Trophoblast cell (in vitro differentiated cells and primary cell): ENCODE measurements around the gene RTRAF.

Source experiments
- DNase-seq, 2 donors: peaks; one replicate each; pipeline ENCODE4 v3.0.0-alpha.2; 2016
- H2AFZ ChIP-seq: 2 replicates; pipeline ENCODE4 v1.6.1; 2013; ENCODE audit warnings: low read length, moderate library complexity, mild to moderate bottlenecking; ENCODE audit not compliant: insufficient read depth, poor library complexity
- H2AK5ac ChIP-seq: 2 replicates; pipeline ENCODE4 v1.6.1; 2013; ENCODE audit warnings: mild to moderate bottlenecking, low read length
- H2BK120ac ChIP-seq: 2 replicates; pipeline ENCODE4 v1.6.1; 2013; ENCODE audit warnings: low read length, mild to moderate bottlenecking, moderate library complexity; ENCODE audit not compliant: insufficient read depth, poor library complexity
- H2BK12ac ChIP-seq: 2 replicates; pipeline ENCODE4 v1.6.1; 2013; ENCODE audit warnings: mild to moderate bottlenecking, low read length, moderate library complexity
- H2BK5ac ChIP-seq: 2 replicates; pipeline ENCODE4 v1.6.1; 2013; ENCODE audit warnings: low read length, low read depth, moderate library complexity, mild to moderate bottlenecking; ENCODE audit not compliant: poor library complexity
- H3K14ac ChIP-seq: 2 replicates; pipeline ENCODE4 v1.6.1; 2013; ENCODE audit warnings: mild to moderate bottlenecking, low read length
- H3K18ac ChIP-seq: 2 replicates; pipeline ENCODE4 v1.6.1; 2013; ENCODE audit warnings: mild to moderate bottlenecking, low read length
- H3K23ac ChIP-seq: 2 replicates; pipeline ENCODE4 v1.6.1; 2013; ENCODE audit warnings: low read length
- H3K27ac ChIP-seq: 2 replicates; pipeline ENCODE4 v1.5.1; 2013; ENCODE audit warnings: low read depth, mild to moderate bottlenecking, inconsistent platforms, low read length, moderate library complexity
- H3K27me3 ChIP-seq: 2 replicates; pipeline ENCODE4 v1.6.1; 2013; ENCODE audit warnings: inconsistent platforms, mild to moderate bottlenecking, low read length, moderate library complexity; ENCODE audit not compliant: insufficient read depth
- H3K36me3 ChIP-seq, 2 experiments: 1 replicate in 1 of 2; 2 replicates in 1 of 2; pipeline ENCODE4 v1.6.1; 2013; ENCODE audit warnings: low read length in 2 of 2, mild to moderate bottlenecking in 2 of 2, moderate library complexity in 1 of 2; ENCODE audit not compliant: insufficient read depth in 2 of 2, control insufficient read depth in 1 of 2
- H3K4ac ChIP-seq: 2 replicates; pipeline ENCODE4 v1.6.1; 2013; ENCODE audit warnings: low read depth, mild to moderate bottlenecking, low read length, moderate library complexity
- H3K4me1 ChIP-seq, 2 experiments: 1 replicate in 1 of 2; 2 replicates in 1 of 2; pipeline ENCODE4 v1.6.1; 2013; ENCODE audit warnings: low read length in 2 of 2, mild to moderate bottlenecking in 2 of 2, moderate library complexity in 1 of 2; ENCODE audit not compliant: insufficient read depth in 2 of 2, control insufficient read depth in 1 of 2
- H3K4me2 ChIP-seq: 2 replicates; pipeline ENCODE4 v1.6.1; 2013; ENCODE audit warnings: inconsistent platforms, mild to moderate bottlenecking, low read length, moderate library complexity
- H3K4me3 ChIP-seq: 2 replicates; pipeline ENCODE4 v1.5.1; 2013; ENCODE audit warnings: mild to moderate bottlenecking, low read depth, low read length, inconsistent platforms
- H3K79me1 ChIP-seq: one replicate; pipeline ENCODE4 v1.6.1; 2013; ENCODE audit warnings: low read length
- H3K79me2 ChIP-seq: 2 replicates; pipeline ENCODE4 v1.6.1; 2013; ENCODE audit warnings: low read length, mild to moderate bottlenecking; ENCODE audit not compliant: control insufficient read depth, insufficient read depth, poor library complexity
- H3K9ac ChIP-seq: 2 replicates; pipeline ENCODE4 v1.6.1; 2013; ENCODE audit warnings: mild to moderate bottlenecking, low read length
- H3K9me3 ChIP-seq: 2 replicates; pipeline ENCODE4 v1.6.1; 2013; ENCODE audit warnings: low read depth, mild to moderate bottlenecking, control low read depth, inconsistent platforms, low read length; ENCODE audit not compliant: insufficient read depth
- H4K12ac ChIP-seq: 2 replicates; pipeline ENCODE4 v1.6.1; 2013; ENCODE audit warnings: low read depth, mild to moderate bottlenecking, low read length, moderate library complexity
- H4K8ac ChIP-seq: 2 replicates; pipeline ENCODE4 v1.6.1; 2013; ENCODE audit warnings: low read depth, mild to moderate bottlenecking, low read length, moderate library complexity
- H4K91ac ChIP-seq: one replicate; pipeline ENCODE4 v1.6.1; 2013; ENCODE audit warnings: low read depth, mild to moderate bottlenecking, low read length, moderate library complexity
- WGBS: extraction: QIAGEN DNeasy Blood & Tissue Kit; methylation state at CpG from one replicate; pipeline ENCODE4 v1.1.7; 2013; ENCODE audit warnings: missing lambda C conversion rate; ENCODE audit not compliant: insufficient read length, insufficient coverage; ENCODE audit errors: extremely low coverage; 5-methylcytosine and 5-hydroxymethylcytosine counted together

Gene RTRAF

GRCh38 chr14:51959928-51960327 lies 29.4 kb upstream of the RTRAF start:
- H4K91ac ChIP-seq: no peak overlapping the region
- no peak overlapping the region for H2BK12ac ChIP-seq
- H3K79me2 ChIP-seq: no peaks in the 10 kb centered on the region
- H3K36me3 ChIP-seq: no peaks in the 10 kb centered on the region
- H2BK120ac ChIP-seq: no peak overlapping the region
- no peak overlapping the region for H4K8ac ChIP-seq
- no peaks in the 10 kb centered on the region for H3K27me3 ChIP-seq
- H2BK5ac ChIP-seq: no peak overlapping the region
- no peak overlapping the region for H3K27ac ChIP-seq
- no peak overlapping the region for H3K4me2 ChIP-seq
- WGBS: no CpG with 5 or more reads among the region's 1 CpG
- H3K4me3 ChIP-seq: no peak overlapping the region
- H3K14ac ChIP-seq: no peak overlapping the region
- no peaks in the 10 kb centered on the region for H3K4me1 ChIP-seq
- H3K9me3 ChIP-seq: peaks cover 2% of the 10 kb centered on the region
- H3K23ac ChIP-seq: no peak overlapping the region
- H4K12ac ChIP-seq: no peak overlapping the region
- no peak for DNase-seq
- no peak overlapping the region for H2AFZ ChIP-seq
- no peak overlapping the region for H3K9ac ChIP-seq
- no peaks in the 10 kb centered on the region for H3K79me1 ChIP-seq
- H3K18ac ChIP-seq: no peak overlapping the region
- no peak overlapping the region for H3K4ac ChIP-seq
- no peak overlapping the region for H2AK5ac ChIP-seq

- Histone ChIP-seq H4K91ac (no peak overlapping the region), H3K4me1 (no peaks in the 10 kb centered on the region), H2BK5ac (no peak overlapping the region), H3K4ac (no peak overlapping the region), H3K79me1 (no peaks in the 10 kb centered on the region), H3K4me3 (no peak overlapping the region), H2AFZ (no peak overlapping the region), H2BK12ac (no peak overlapping the region), H3K9ac (no peak overlapping the region), H3K14ac (no peak overlapping the region), H3K18ac (no peak overlapping the region), H4K12ac (no peak overlapping the region), H3K79me2 (no peaks in the 10 kb centered on the region), H3K36me3 (no peaks in the 10 kb centered on the region), H3K23ac (no peak overlapping the region), H3K4me2 (no peak overlapping the region), H2BK120ac (no peak overlapping the region), H3K9me3 (peaks cover 2% of the 10 kb centered on the region), H3K27me3 (no peaks in the 10 kb centered on the region), H2AK5ac (no peak overlapping the region), H3K27ac (no peak overlapping the region), H4K8ac (no peak overlapping the region)
- no peak for DNase-seq
These were observed 28.5 kb upstream of the RTRAF start for GRCh38 chr14:51960866-51961265.

- H3K9ac ChIP-seq: no peak overlapping the region
- no peak overlapping the region for H4K12ac ChIP-seq
- H2AK5ac ChIP-seq: no peak overlapping the region
- H3K23ac ChIP-seq: no peak overlapping the region
- H2BK120ac ChIP-seq: no peak overlapping the region
- H2BK12ac ChIP-seq: no peak overlapping the region
- H2BK5ac ChIP-seq: no peak overlapping the region
- H3K18ac ChIP-seq: no peak overlapping the region
- no peak overlapping the region for H3K4me3 ChIP-seq
- no peak overlapping the region for H3K4me2 ChIP-seq
- H3K9me3 ChIP-seq: peaks cover 2% of the 10 kb centered on the region
- no peak for DNase-seq
- no peaks in the 10 kb centered on the region for H3K79me1 ChIP-seq
- H4K8ac ChIP-seq: no peak overlapping the region
- no peak overlapping the region for H3K27ac ChIP-seq
- no peak overlapping the region for H2AFZ ChIP-seq
- H3K79me2 ChIP-seq: no peaks in the 10 kb centered on the region
- no peaks in the 10 kb centered on the region for H3K27me3 ChIP-seq
- no peak overlapping the region for H3K14ac ChIP-seq
- no CpG with 5 or more reads among the region's 3 CpGs for WGBS
- H3K4ac ChIP-seq: no peak overlapping the region
- no peaks in the 10 kb centered on the region for H3K36me3 ChIP-seq
- H3K4me1 ChIP-seq: no peaks in the 10 kb centered on the region
- H4K91ac ChIP-seq: no peak overlapping the region
These were observed 26.6 kb upstream of the RTRAF start for GRCh38 chr14:51962711-51963110.

DNA sequence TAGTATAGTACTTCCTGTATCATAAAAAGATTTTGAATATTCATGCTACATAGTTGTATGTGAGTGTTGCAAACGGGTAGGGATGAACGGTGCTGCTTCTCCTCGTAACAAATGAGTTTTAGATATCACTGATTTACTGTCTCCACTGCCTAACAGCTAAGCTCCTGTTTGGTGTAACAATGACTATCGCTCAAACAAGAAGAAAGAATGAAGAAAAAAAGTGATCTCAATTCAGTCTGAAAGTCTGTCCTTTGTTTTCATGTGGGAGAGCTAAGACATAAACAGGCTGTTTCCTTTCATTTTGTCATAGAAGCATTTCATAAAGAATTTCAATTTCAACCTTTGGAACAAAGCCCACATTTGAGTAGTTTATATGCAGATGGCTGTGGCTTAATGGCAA lies 26.1 kb upstream of the RTRAF start:
- H3K9ac ChIP-seq: no peak overlapping the region
- no peaks in the 10 kb centered on the region for H3K36me3 ChIP-seq
- H3K18ac ChIP-seq: no peak overlapping the region
- no peak overlapping the region for H2BK5ac ChIP-seq
- no peaks in the 10 kb centered on the region for H3K4me1 ChIP-seq
- H3K27ac ChIP-seq: no peak overlapping the region
- H3K79me1 ChIP-seq: no peaks in the 10 kb centered on the region
- no peak overlapping the region for H4K91ac ChIP-seq
- DNase-seq: no peak
- no peak overlapping the region for H3K4me2 ChIP-seq
- peaks cover 2% of the 10 kb centered on the region for H3K9me3 ChIP-seq
- H2BK12ac ChIP-seq: no peak overlapping the region
- no peak overlapping the region for H4K12ac ChIP-seq
- no peak overlapping the region for H3K4ac ChIP-seq
- H3K27me3 ChIP-seq: no peaks in the 10 kb centered on the region
- no peak overlapping the region for H3K14ac ChIP-seq
- no peak overlapping the region for H3K23ac ChIP-seq
- no peak overlapping the region for H4K8ac ChIP-seq
- no peaks in the 10 kb centered on the region for H3K79me2 ChIP-seq
- H2AK5ac ChIP-seq: no peak overlapping the region
- H2BK120ac ChIP-seq: no peak overlapping the region
- H3K4me3 ChIP-seq: no peak overlapping the region
- no peak overlapping the region for H2AFZ ChIP-seq
- WGBS: no CpG with 5 or more reads among the region's 4 CpGs
